GM12878 (cell line): ENCODE results near the gene ZSWIM7. TPM values are rescaled to one million over a fixed set of nuclear protein-coding genes. Genes with fewer than 3 reads are reported as not detected.
A peak's percentile ranks its signal among the peaks of the same experiment; 100 is the strongest.

Experiments
- ATAC-seq: fragments of 200-7000 bp; cut with Tn5 transposase; 3 replicates; pipeline ENCODE4 v1.9.1; 2020; ENCODE audit warnings: mild to moderate bottlenecking, moderate library complexity
- BruUV-seq: library from RNA; stranded (reverse); fragments of 400-500 nt; replicated peaks from 2 replicates; lab custom pipeline; 2021; lab: Mats Ljungman, UMichigan
- CTCF ChIA-PET: fragments of 300-600 bp; sonication (Branson Sonifier 250); formaldehyde crosslinking; extraction: SDS; loops from one replicate; lab custom pipeline; 2021; ENCODE audit warnings: inconsistent platforms; lab: Yijun Ruan, JAX
- POLR2A ChIA-PET: fragments of 350-600 bp; formaldehyde crosslinking; extraction: SDS; loops from one replicate; lab custom pipeline; 2021; ENCODE audit warnings: inconsistent platforms; lab: Charles Lee
- RAD21 ChIA-PET: fragments of 300-600 bp; sonication (Branson Sonifier 250); formaldehyde crosslinking; loops from one replicate; lab custom pipeline; 2023; ENCODE audit warnings: antibody characterized with exemption; ENCODE audit not compliant: unreplicated experiment; lab: Charles Lee
- SMC1A ChIA-PET: fragments of 300-600 bp; sonication (Branson Sonifier 250); formaldehyde crosslinking; loops from one replicate; lab custom pipeline; 2023; ENCODE audit not compliant: unreplicated experiment, uncharacterized antibody; lab: Charles Lee
- DNase-seq: peaks from one replicate; pipeline ENCODE4 v3.0.0-alpha.2; 2011; ENCODE audit warnings: low read depth, low spot score
- FAIRE-seq: peaks from 3 replicates; lab custom pipeline; 2011; peaks lifted over from hg19 to GRCh38; lab: Jason Lieb, UNC
- H2AFZ ChIP-seq: 2 replicates; pipeline ENCODE4 v1.6.0; 2011; ENCODE audit warnings: low read depth, low read length, control low read depth; ENCODE audit not compliant: control insufficient read depth
- H3K27ac ChIP-seq: 2 replicates; pipeline ENCODE4 v1.5.1; 2011; ENCODE audit warnings: control low read depth; ENCODE audit not compliant: control insufficient read depth, insufficient read depth
- H3K27me3 ChIP-seq, 2 experiments: replicated peaks in 1 of 2; 2 replicates each; pipeline versions ENCODE4 v1.6.0 to v1.6.1; 2011; ENCODE audit warnings: low read length in 1 of 2; ENCODE audit not compliant: control insufficient read depth in 2 of 2, insufficient read depth in 2 of 2
- H3K36me3 ChIP-seq, 2 experiments: 2 replicates each; pipeline ENCODE4 v1.5.1; 2011; ENCODE audit warnings: low read length in 1 of 2; ENCODE audit not compliant: control insufficient read depth in 2 of 2, insufficient read depth in 2 of 2
- H3K4me1 ChIP-seq: 2 replicates; pipeline ENCODE4 v1.6.1; 2011; ENCODE audit warnings: mild to moderate bottlenecking, low read length, moderate library complexity, mixed read lengths; ENCODE audit not compliant: control insufficient read depth, insufficient read depth
- H3K4me2 ChIP-seq: 2 replicates; pipeline ENCODE4 v1.6.0; 2011; ENCODE audit warnings: control low read depth; ENCODE audit not compliant: control insufficient read depth, insufficient read depth
- H3K4me3 ChIP-seq: fragments of 200-600 bp; sonication (generic); 2 replicates; pipeline ENCODE4 v1.5.1; 2016
- H3K79me2 ChIP-seq: 2 replicates; pipeline ENCODE4 v1.6.0; 2011; ENCODE audit warnings: low read length; ENCODE audit not compliant: control insufficient read depth, insufficient read depth
- H3K9ac ChIP-seq: 2 replicates; pipeline ENCODE4 v1.8.0; 2011; ENCODE audit warnings: low read length, control low read depth, mixed read lengths; ENCODE audit not compliant: control insufficient read depth, insufficient read depth
- H3K9me3 ChIP-seq: replicated peaks from 3 replicates; pipeline ENCODE4 v1.5.1; 2011; ENCODE audit warnings: mild to moderate bottlenecking, low read length; ENCODE audit not compliant: control insufficient read depth, insufficient read depth
- H4K20me1 ChIP-seq: 2 replicates; pipeline ENCODE4 v1.6.0; 2011; ENCODE audit not compliant: control insufficient read depth, insufficient read depth
- DPF2 ChIP-seq: fragments of 450-650 bp; IDR thresholded peaks from 2 replicates; pipeline ENCODE4 v1.6.1; 2017; ENCODE audit warnings: mild to moderate bottlenecking
- EED ChIP-seq: sonication (generic); IDR thresholded peaks from 2 replicates; pipeline ENCODE4 v1.6.1; 2016; ENCODE audit warnings: antibody characterized with exemption, low read depth
- FOXM1 ChIP-seq: IDR thresholded peaks from 2 replicates; pipeline ENCODE4 v1.6.1; 2012; ENCODE audit warnings: low read depth, mild to moderate bottlenecking, inconsistent platforms, low read length, moderate library complexity
- KDM1A ChIP-seq: fragments of 200-600 bp; sonication (generic); IDR thresholded peaks from 2 replicates; pipeline ENCODE4 v1.6.1; 2016; ENCODE audit warnings: borderline replicate concordance
- MEF2B ChIP-seq: fragments of 450-650 bp; IDR thresholded peaks from 2 replicates; pipeline ENCODE4 v1.6.1; 2018; ENCODE audit warnings: mild to moderate bottlenecking, moderate library complexity; ENCODE audit not compliant: partially characterized antibody, poor library complexity, severe bottlenecking
- NRF1 ChIP-seq: conservative IDR thresholded peaks from 2 replicates; pipeline ENCODE4 v1.6.1; 2011; ENCODE audit warnings: mild to moderate bottlenecking, low read depth, low read length, improper control_type of control experiment
- ZNF274 ChIP-seq: IDR thresholded peaks from one replicate; pipeline ENCODE4 v1.8.0; 2011; ENCODE audit not compliant: insufficient read length, insufficient read depth
- WGBS: methylation state at CpG from one replicate; pipeline ENCODE4 v1.1.6; 2016; ENCODE audit warnings: low lambda C conversion rate; ENCODE audit not compliant: insufficient replicate concordance, insufficient coverage; ENCODE audit errors: missing lambda C conversion rate; 5-methylcytosine and 5-hydroxymethylcytosine counted together
- in situ Hi-C: fragments of 300-500 bp; cut with MboI; formaldehyde crosslinking; loops from 9 replicates; pipeline ENCODE4 v1.14.3; 2018; ENCODE audit warnings: mixed read lengths
- intact Hi-C: fragments of 100-400 bp; cut with micrococcal nuclease; formaldehyde crosslinking; loops from one replicate; pipeline ENCODE4 v1.14.2; 2022; ENCODE audit not compliant: unreplicated experiment
- polyA plus RNA-seq, 11 experiments: library from polyadenylated mRNA; depleted of rRNA in 4 of 11; unstranded in 6 of 11; stranded (reverse) in 5 of 11; fragments of >200 nt; fragmentation: Nextera tagmentation in 4 of 11; fragmentation: Illumina TruSeq in 1 of 11; extraction: Ambion mirVana in 4 of 11; extraction: Trizol in 1 of 11; gene quantifications; 1 replicate in 1 of 11; 2 replicates in 10 of 11; pipeline versions ENCODE4 v1.2.1 to v1.2.3, GENCODE V29; 2011 to 2016; ENCODE audit warnings: inconsistent platforms in 2 of 11, missing spikeins in 2 of 11, low read depth in 1 of 11
- total RNA-seq, 4 experiments: library from RNA; depleted of rRNA in 3 of 4; stranded (reverse); fragments of >200 nt in 3 of 4; fragmentation: Illumina TruSeq in 1 of 4; extraction: Trizol in 1 of 4; gene quantifications; 2 replicates each; pipeline versions ENCODE4 v1.2.1 to v1.2.3, GENCODE V29; 2013 to 2021
- TF ChIP-seq, protein P1 (sequence below): fragments of 450-650 bp; IDR thresholded peaks from 2 replicates; pipeline ENCODE4 v1.6.1; 2017; ENCODE audit warnings: low read depth, mild to moderate bottlenecking, moderate library complexity

Gene ZSWIM7
- total and polyA plus RNA-seq, 10 of the 15 experiments (the other 5 are each of a cell fraction or from before 2014, with no cell fraction given): 7.0 to 26.6 (median 9.9) TPM

DNA sequence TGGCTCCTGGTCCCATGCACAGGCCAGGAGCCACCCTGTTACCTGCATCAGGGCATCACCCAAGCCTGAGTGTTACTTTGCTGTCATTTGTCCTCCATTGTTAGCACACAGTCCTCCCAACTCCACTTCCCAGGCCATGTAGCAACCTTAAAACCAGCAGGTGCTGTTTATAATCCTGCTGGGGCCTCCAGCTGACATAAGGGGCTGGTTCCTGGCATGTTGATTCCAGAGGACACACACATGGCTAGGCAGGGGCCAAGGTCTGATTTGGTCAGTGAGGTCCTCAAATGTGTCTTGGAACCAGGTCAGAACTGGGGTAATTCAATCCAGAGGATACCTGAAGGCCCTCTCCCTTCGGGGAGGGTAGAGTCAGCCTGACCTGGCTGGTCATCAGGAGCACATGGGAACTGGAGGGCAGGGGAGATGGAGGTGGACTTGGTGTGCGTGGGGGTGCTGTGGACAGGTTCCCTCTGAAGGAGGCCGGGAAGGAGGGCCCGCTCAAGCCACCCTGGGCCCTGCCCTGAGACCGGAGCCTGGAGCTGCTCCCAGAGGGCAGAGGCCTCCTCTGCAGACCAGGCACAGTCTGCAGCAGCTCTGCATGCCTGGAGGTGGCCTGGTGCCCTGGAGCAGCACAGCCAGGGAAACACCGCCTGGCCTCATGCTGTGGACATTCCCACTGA, 48.0 kb downstream of the ZSWIM7 start:
- H2AFZ ChIP-seq: no peak overlapping the region
- no peak overlapping the region for H3K27ac ChIP-seq
- no peaks in the 10 kb centered on the region for H3K4me1 ChIP-seq
- in situ Hi-C loops: no loop called here
- WGBS: 54% methylated on average over 6 of the region's 6 CpGs
- no peak overlapping the region for H3K4me2 ChIP-seq
- no peaks in the 10 kb centered on the region for H3K36me3 ChIP-seq
- intact Hi-C loops: no loop called here
- H3K79me2 ChIP-seq: no peaks in the 10 kb centered on the region
- H3K9me3 ChIP-seq: no peaks in the 10 kb centered on the region
- DNase-seq: no peak
- BruUV-seq: no TSS peak
- H4K20me1 ChIP-seq: no peaks in the 10 kb centered on the region
- no peak for FAIRE-seq
- peaks cover 0 to 6% of the 10 kb centered on the region in 2 experiments; a peak in 2 of 4 replicates for H3K27me3 ChIP-seq
- RAD21 ChIA-PET: no interaction called here
- TF ChIP-seq ZNF274 (no peak), NRF1 (no peak), EED (no peak), KDM1A (no peak), MEF2B (no peak), DPF2 (no peak), FOXM1 (no peak)
- TF ChIP-seq, protein P1, sequence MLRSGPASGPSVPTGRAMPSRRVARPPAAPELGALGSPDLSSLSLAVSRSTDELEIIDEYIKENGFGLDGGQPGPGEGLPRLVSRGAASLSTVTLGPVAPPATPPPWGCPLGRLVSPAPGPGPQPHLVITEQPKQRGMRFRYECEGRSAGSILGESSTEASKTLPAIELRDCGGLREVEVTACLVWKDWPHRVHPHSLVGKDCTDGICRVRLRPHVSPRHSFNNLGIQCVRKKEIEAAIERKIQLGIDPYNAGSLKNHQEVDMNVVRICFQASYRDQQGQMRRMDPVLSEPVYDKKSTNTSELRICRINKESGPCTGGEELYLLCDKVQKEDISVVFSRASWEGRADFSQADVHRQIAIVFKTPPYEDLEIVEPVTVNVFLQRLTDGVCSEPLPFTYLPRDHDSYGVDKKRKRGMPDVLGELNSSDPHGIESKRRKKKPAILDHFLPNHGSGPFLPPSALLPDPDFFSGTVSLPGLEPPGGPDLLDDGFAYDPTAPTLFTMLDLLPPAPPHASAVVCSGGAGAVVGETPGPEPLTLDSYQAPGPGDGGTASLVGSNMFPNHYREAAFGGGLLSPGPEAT: no peak
- TF ChIP-seq, all 136 proteins: peak for 0
- ChIA-PET POLR2A (no interaction called here), CTCF (no interaction called here), SMC1A (no interaction called here)
- peak; percentile 19; the same call in 2 of the 3 replicates for ATAC-seq
- Histone ChIP-seq H3K4me3 (no peak overlapping the region), H3K9ac (no peak overlapping the region)
